Activated T-cell treated with anti-CD3 and anti-CD28 coated beads for 4 hours (primary cell): Measurements from ENCODE around the gene PAFAH2.
"Not testable (repeated sequence)": the region's sequence is repeated elsewhere in the genome, so short reads cannot be mapped to it uniquely, and the experiment has no call there.

ENCODE experiments used
- DNase-seq: peaks from one replicate; pipeline ENCODE4 v3.0.0-alpha.2; 2020

The PAFAH2 gene

DNA sequence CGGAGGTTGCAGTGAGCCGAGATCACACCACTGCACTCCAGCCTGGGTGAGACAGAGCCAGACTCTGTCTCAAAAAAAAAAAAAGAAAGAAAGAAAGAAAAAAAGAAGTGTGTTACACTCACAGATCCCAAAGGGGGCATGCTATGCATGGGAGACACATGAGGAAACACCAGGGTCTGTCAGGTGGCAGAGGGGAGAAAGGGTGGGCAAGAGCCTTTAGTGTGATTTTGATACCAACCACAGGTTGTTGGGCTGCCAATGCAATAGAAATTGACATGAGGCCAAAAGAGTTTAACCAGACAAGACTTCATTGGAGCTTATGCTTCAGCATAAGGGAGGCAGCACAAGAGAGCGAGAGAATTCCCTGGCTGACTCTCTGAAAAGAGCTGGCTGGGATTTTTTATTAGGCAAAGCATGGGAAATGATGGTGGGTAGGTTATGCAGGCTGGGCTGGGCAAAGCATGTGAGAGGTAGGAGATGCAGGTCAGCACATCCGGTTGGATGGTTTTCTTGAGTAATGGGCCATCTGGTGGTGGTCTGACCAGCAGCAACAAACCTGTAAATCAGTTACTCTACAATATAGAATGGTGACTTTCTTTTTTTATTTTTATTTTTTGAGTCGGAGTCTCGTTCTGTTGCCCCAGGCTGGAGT, 12.1 kb upstream of the PAFAH2 start:
- DNase-seq, result no peak

DNA sequence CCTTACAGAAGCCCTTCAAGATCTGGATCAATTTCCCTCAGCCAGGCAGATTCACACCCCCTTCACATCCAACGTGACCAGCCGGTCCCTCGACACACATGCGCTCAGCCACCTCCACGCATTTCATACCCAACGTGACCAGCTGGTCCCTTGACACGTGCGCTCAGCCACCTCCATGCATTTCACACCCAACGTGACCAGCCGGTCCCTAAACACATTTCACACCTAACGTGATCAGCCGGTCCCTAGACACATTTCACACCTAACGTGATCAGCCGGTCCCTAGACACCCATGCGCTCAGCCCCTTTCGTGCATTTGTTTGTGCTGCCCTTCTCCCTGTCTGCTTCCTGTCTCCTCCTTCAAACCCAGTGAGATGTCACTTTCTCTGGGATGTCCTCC, 8.8 kb upstream of the PAFAH2 start:
- DNase-seq, result no peak

DNA sequence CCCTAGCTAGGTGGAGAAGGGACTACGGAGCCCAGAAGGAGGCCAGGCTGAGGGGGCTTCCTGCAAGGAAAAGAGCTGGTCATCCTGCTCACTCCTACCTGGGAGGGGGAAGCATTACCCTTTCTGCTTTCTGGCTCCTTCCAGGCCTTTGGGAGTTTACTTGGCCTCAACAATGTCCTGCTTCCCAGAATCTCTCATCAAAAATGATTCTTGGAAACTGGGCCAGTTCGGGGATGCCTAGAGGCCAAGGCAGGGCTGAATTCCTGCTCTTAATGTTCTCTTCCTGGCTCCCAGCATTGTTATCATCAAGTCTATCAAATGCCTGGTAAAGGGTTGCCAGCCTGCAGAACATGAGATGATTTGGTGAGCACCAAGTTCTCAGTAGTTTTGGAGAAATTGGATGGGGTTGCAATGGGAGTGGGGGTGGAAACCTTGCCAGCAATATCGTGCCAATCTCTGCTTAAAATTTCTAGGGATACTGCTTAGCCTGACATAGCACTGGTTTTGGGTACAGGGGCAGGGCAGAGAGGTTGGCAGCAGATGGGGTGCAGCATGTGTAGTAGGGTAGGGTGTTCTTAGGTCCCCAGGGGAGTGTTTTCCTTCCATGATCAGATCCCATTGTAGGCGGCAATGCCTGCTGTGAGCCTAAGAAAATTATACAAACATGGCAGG, 7.7 kb upstream of the PAFAH2 start:
- no peak for DNase-seq

DNA sequence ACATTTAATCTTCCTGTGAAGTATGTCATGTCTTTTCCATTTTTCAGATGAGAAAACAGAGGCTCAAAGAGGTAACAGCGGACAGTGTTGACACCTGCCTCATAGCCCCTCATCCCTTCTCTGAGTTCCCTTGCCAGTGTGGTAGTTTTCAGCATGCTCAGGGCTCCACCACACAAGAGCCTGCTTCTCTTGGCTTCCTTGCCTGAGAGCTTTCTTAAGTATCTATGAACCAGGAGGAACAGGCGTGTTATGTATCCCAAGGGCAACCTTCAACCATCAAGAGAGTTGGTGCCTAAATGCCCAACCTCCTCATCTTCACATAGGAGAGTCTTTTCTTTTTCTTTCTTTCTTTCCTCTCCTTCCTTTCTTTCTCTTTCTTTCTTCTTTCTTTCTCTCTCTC, 5.9 kb upstream of the PAFAH2 start:
- DNase-seq, result no peak

DNA sequence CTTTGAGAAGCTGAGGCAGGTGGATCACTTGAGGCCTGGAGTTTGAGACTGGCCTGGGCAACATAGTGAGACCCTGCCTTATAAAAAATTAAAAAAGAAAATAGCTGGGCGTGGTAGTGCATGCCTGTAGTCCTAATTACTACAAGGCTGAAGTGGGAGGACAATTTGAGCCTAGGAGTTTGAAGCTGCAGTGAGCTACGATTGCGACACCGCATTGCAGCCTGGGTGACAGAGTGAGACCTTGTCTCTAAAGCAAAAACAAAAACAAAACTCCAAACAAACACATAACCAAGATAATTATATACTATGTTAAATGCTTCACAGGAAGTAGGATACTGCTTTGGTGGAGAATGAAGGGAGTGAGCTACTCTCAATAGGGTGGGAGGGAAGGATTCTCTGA, 5.4 kb upstream of the PAFAH2 start:
- no peak for DNase-seq

DNA sequence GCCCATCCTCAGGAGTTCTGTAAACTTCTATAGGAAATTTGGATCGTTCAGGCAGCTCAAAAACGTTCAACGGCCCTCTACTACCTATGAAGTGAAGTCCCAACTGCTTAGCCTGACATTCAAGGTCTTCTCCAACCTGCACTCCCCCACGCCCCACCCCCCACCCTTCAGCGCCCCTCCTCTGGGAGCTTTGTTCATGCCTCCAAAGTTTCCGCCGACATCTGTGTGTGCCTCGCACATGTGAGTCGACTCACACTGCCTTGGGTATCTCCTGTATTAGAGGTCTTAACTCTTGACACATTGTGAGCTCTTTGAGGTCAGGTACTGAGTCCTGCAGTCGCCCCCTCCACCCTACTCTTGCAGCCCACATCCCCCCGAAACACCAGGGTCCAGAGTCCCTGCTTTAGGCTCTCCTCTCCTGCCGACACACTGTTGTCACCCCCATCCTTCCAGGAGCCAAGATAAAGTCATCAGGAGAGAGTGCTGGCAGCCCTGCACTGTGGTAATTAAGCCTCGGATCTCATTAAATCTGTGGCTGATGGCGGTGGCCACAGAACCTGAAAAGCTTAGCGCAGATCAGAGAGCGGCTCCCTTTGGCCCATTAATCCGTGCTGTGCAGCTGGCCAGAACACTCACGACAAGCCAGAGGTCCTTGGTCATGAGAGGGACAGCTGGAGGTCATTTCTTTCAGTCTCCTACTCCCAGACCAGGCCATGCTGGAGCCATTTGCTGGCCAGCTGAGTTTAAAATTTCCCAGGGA, 1.4 kb upstream of the PAFAH2 start:
- no peak for DNase-seq

DNA sequence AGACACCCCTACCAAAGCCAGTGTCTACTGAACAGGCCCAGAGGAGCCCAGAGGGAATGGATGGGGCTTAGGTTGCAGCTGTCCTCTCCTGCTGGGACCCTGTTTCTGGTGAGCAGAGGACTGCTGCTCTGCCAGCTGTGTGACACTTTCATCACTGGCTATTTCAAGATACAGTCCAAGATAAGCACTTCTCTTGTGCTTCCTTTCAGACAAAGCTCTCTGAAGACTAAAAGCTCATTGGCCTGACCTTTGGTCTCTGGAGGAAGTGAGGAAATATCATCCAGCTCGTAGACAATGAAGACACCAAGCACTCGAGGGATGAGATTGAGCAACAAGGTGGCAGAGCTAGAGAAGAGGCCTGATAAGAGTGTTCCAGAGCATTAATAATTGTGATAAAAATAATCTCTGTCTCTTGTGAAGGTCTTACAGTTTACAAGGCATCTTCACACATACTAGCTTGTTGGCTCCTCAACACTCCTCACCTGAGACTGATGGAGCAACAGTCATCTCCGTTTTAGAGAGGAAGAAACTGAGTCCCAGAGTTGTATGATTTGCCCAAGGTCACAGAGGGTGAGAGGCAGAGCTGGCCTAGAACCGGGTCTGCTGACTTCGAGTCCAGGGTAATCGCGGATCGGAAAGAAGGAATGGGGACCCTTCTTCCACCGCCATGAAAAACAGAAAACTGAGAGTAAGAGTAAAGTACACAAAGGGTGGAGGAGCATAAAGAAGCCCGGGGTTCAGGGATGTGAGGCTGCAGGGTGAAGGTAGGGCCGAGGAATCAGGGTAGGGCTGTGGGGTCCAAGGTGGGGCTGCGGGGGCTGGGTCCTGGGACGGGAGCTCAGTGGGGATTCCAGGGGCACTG, 666 bp downstream of the PAFAH2 start:
- DNase-seq, result no peak

DNA sequence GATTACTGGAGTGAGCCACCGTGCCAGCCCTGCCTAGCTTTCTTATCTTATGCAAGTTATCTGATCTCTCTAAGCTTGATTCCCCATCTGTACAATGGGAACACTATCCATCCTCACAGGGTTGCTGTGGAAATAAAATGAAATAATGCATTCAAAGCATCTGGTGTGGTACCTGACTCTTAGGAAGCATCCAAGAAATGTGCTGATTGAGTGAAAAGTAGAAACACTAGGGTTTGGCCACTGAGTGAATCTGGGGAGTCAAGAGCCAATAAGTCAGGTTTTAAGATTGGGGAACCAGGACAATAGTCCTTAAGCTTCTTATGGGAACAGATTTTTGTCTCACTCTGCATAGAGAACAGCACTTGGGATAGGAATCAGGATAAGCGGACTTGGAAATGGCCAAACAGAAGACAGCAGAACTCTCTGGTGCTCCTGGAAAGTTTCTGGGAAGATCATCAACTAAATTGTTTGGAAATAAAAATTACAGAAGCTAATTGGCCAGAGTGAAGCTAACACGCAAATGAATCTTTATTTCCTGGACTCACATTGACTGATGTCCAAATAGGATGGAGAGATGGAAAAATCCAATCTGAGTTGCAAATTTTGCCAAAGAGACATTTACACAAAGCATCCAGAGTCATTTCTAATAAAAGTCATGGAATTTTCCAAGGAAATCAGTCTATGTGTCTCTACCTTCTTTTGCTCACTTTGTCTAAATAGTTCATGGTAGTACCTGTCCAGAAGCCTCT, 3.3 kb downstream of the PAFAH2 start:
- DNase-seq, result no peak

DNA sequence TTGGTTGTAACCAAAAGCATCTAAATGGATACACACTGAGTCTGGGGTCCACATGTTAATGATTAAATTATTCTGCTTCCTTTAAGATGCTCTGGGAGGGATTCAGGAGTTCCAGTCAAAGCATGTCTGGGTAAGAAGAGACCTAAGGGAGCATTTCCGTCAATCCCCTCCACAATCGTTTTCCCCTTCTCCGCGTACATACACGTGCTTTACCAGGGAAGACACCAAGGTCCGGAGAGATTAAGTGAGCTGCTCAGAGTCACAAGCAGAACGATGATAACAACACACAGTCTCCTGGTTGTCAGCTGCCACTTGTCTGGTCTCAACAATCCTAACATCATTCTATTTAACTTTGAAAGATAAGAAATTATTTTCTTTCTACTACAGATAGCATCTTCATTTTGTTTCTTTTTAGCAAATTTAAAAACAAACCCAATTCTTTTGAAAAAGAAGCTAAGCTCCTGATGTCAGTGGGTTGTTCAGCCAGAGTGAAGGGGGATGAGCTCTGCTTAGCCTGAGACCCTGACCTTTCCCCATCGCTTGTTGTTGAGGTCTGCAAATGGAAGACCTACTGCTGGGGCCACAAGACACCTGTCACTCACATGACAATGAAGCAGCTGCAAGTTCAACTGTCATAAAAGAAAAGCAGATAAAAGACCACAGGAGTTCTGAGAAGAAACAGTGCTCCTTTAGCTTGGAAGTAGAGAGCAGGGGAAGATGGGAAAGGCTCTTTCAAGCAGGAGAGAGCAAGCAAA, 4.5 kb downstream of the PAFAH2 start:
- DNase-seq, result no peak

DNA sequence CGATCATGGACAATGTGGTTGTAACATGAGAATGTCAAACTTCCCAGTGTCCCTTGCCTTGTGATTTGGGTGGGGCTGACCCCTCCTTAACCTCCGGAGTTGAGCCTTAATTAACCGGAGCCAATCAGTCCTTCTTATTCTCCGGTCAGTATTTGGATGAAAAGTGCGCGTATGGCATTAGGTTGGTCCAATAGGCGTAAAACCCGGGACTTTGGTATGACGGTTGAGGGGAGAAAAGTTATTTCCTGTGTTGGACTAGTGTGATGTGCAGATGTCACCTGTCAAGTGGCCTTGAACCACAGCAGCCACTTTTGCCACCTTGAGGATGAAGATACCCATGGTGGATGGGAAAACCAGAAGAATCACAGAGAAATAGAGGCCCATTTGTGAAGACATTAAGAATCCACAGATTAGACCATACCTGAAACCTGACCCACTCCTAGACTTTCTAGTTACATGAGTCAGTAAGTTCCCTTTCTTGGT, 5.1 kb downstream of the PAFAH2 start:
- DNase-seq, result no peak

DNA sequence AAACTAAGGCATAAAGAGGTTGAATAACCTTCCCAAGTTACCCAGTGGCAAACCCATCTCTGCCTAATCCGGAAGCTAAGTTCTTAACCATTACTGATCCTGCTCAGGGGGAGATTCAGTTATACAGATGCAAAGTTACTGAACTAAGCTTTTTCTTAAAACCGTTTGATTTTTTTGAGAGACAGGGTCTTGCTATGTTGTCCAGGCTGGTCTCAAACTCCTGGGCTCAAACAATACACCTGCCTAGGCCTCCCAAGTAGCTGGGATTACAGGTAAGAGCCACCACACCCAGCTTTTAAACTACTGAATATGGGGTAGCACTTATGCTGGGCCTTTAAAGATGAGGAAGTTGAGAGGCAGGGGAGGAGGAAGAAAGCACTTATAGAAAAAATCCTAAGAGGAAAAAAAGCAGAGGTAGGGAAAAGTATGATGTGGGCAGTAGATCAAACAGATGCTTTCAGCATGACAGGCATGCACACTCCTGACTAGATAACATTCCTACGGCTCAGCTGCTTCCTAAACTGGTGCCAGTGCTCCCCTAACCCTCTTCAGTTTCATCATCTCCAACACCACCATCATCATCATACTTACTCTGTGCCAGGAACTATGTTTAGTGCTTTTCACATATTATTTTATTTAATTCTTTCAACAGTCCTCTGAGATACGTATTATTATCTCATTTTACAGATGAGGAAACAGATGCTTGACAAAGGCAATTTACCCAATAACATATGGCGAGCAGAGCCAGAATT, 5.8 kb downstream of the PAFAH2 start:
- DNase-seq, result no peak

DNA sequence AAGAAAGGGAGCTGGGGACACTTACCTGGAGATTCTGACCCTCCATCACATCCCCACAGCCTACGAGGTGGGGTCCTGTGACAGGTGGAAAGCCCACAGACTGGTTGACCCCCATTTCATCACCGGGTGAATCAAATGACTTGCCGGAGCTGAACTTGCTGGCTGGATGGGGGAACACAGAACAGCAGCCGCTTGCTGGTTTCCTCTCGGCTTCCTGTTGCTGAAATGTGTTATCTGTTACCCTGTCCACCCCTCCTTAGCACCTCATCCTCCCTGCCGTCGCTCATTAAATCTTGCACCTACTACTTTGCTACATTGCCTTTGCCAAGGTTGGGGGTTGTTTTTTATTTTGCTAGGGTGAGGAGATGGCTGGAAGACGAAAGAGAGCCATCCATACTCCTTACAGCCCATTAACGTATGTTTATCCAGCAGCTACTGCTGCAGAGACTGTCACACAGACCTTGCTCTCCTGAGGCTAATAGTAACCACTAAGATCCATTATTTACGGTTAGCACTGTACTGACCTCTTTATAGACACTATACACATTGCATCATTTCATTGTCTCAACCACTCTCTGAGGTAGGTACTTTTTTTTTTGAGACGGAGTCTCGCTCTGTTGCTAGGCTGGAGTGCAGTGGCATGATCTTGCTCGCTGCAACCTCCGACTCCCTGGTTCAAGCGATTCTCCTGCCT, 7.0 kb downstream of the PAFAH2 start:
- DNase-seq, result no peak

DNA sequence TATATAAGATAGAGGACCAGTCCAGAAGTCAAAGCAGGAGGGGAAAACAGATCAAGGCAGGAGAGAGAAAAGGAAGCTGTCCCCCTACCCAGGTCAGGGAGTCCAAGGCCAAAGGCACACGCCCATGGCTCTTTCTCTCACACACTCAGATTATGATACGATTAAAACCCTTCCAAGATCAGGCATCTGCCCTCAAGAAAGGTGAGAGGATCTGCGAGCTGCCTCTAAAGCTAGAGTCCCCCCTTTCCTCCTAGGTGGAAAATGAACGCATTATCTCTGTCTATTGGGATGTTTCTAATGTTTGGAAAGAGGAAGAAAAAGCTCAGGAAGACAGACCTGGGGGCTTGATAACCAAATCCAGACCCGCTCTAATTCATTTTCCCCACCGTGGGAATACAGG, 7.6 kb downstream of the PAFAH2 start:
- DNase-seq, result no peak

DNA sequence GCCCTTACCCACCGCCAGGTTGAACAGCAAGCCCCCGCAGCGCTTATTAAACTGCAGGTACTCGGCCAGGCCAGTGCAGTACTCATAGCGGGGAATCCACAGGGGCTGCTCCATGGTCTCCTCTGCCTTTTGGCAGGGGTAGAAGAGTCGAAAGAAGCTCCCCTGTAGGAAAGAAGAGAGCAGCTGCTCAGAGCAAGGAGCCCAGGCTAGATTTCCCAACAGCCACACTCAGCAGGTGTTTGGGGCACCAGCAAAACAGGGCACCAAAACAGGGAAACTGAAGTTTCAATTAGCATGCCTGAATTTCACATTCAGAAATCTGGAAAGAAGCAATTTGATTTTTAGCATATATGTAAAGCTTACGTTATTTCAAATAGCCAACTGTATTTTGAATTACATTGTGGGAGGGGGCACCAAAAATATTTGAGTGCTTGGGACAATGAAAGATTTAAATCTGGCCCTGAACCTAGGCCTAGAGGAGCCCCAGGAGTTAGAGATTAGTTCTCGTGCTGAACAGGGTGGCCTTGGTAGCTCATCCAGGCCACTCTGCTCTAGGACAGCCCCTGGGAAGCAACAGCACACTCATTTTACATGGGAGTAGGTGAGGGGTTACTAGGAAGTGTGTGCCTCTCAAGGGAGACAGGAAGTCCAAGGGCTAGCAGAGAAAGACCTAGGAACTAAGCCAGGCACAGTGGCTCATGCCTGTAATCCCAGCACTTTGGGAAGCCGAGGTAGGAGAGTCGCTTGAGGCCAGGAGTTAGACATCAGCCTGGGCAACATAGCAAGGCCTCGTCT, 8.2 kb downstream of the PAFAH2 start:
- no peak for DNase-seq

DNA sequence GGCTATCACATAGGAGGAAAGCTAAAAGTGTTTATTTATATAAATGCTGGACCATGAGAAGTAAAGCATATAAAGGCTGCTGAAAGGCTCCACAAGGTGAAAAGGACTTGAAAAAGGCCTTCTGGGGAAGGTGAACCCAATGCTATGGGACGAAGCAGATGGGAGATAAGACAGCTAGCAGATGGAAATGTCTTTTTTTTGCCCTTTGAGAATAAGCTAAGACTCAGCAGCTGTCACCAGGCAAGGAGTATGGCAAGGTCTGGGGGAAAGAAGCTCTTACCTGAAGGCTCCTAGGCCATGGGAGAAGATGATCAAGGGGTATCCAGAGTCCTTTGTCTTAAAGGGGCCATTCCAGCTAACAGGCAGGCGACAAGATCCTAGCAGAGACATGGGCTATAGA, 9.9 kb downstream of the PAFAH2 start:
- DNase-seq, result no peak

DNA sequence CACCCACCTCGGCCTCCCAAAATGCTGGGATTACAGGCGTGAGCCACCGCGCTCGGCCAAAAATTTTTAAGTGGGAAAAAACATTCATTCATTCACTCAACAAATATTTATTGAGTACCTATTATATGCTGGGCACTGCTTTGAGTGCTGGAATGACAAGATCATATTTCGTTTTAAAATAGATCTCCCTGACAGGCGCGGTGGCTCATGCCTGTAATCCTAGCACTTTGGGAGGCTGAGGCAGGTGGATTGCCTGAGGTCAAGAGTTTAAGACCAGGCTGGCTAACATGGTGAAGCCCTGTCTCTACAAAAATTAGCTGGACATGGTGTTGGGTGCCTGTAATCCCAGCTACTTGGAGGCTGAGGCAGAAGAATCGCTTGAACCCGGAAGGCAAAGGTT, 11.1 kb downstream of the PAFAH2 start:
- not testable (repeated sequence) for DNase-seq

DNA sequence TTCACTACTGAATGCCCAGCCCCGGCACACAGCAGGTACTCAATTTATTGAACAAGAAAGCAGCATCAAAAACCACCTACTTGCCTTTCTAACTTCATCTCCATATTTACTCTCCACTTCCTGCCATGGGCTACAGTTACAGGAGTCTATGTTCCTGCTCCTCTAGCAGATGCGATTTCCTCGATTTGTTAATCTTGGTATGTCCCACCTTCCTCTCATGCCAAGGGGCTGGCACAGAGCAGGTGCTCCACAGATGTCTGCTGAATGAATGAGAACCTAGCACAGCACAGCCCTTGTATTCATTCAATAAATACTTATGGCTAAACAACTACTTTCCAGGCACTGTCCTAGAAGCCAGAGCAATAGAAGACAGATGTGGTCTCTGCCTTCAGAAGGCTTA, 12.2 kb downstream of the PAFAH2 start:
- DNase-seq, result no peak

DNA sequence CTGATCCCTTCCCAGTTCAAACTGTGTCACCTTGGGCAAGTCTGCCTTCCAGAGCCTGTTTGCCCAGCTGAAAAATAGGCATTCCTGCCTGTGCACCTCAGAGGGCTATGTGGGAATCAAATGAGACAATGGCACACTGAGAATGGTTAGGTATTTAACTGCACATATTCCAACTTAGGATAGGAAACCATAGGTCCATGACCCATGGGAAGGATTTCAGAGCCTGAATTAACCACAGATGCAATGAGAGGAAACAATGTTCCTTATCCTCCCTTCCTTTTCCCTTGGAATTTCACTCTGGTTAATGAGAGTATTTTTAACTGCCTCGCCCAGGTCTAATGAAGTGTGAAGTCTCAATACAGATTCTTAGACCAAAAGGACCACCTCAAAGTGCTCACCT, 12.7 kb downstream of the PAFAH2 start:
- no peak for DNase-seq

DNA sequence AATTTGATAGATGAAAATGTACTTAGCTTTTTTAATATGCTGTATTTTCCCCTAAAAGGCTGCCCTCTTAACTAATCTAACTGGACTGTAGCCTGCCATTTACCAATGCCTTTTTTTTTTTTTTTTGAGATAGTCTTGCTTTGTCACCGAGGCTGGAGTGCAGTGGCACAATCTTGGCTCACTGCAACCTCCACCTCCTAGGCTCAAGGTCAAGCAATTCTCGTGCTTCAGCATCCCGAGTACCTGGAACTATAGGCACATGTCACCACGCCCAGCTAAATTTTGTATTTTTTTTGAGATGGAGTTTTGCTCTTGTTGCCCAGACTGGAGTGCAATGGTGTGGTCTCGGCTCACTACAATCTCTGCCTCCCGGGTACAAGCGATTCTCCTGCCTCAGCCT, 18.7 kb downstream of the PAFAH2 start:
- DNase-seq, result no peak
